NCI-H510A (cell line): ENCODE results near the gene YJU2.

Experiments used
- DNase-seq: peaks from one replicate; lab custom pipeline; 2025; lab: John Stamatoyannopoulos, UW

Gene YJU2

DNA sequence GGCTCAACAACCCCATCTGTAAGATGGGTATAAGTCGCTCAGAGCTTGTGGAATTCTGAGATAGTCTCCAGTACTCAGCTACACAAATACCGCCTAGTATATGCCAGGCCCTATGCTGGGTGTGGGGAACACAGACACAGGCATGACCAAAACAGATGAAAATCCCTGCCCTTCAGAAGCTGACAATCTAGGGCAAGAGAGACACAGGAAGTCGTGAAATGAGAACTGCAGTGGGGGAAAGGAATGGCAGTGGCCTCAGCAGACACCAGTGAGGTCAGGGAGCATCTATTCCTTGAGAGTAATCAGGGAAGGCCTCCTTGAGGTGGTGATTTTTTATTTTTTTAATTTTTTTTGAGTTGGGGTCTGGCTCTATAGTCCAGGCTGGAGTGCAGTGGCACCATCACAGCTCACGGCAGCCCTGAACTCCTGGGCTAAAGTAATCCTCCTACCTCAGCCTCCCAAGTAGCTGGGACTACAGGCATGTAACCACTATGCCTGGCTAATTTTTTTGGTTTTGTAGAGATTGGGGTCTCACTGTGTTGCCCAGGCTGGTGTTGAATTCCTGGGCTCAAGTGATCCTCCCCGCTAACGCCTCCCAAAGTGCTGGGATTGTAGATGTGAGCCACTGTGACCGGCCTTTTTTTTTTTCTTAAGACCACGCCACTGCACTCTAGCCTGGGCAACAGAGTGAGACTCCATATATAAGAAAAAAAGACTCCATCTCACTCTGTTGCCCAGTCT, 52.1 kb downstream of the YJU2 start:
- DNase-seq = no peak

DNA sequence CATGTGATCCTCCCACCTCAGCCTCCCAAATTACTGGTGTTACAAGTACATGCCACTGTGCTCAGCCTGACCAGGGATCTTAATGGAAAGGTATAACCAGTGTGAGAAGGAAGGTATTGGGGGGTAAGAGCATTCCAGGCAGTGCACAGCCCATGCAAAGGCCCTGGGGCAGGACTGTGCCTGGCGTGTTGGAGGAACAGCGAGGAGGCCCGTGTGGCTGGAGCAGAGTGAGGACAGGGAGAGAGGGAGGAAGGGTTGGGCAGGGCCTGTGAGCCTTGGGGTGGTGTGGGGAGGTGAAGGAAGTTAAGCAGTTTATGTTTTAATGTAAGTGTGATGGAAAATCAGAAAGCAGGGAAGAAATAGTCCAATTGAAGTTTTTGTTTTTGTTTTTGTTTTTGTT, 53.7 kb downstream of the YJU2 start:
- DNase-seq = no peak

DNA sequence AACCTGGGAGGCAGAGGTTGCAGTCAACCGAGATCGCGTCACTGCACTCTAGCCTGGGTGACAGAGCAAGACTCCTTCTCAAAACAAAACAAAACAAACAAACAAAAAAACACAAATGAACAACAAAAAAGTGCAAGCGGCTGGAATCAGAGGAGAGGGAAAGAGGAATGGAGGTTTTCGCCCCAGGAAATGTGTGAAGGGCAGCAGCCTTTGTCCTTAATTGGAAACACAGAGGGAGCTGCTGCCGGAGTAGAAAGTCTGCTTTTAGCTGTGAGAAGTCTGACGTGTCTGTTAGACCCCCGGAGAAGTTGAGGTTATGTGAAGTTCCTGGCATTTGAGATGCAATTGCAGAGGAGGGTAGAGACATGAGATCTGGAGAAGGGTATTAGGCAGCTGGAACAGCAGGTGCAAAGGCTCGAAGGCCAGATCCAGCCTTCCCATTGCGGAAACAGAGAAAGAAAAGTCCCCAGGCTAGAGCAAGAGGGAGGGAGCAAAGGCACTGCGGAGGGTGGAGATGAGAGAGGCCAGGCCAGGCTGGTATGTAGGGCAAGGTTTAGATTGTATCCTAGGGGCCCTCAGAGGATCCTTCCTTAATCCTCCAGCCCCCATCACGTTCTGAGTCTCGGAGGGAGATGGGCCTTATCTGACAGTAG, 54.8 kb downstream of the YJU2 start:
- DNase-seq = no peak

DNA sequence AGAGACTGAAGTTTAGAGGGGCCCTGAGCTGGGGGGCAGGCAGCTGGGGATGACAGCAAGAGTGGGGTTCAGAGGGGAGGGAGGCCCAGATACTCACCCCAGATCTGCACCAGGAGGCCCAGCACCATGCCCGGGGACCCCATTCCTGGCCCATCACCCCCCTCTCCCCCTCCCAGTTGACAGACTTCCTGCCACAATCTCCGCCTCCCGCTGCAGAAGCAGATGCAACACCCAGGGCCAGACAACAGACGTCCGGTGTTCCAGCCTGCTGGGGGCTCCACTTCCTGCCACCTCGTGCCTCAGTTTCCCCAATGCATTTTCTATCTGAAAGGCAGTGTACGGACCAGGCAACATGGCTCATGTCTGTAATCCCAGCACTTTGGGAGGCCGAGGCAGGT, 55.4 kb downstream of the YJU2 start, which contains the start of gene TMIGD2:
Gene TMIGD2 (minus strand): TSS at position 147 of the 398 bp plus-strand sequence. CDS start 4 bp downstream, at position 143.
- DNase-seq = no peak

GRCh38 chr19:4303819-4304537, 57.1 kb downstream of the YJU2 start:
- no peak for DNase-seq

DNA sequence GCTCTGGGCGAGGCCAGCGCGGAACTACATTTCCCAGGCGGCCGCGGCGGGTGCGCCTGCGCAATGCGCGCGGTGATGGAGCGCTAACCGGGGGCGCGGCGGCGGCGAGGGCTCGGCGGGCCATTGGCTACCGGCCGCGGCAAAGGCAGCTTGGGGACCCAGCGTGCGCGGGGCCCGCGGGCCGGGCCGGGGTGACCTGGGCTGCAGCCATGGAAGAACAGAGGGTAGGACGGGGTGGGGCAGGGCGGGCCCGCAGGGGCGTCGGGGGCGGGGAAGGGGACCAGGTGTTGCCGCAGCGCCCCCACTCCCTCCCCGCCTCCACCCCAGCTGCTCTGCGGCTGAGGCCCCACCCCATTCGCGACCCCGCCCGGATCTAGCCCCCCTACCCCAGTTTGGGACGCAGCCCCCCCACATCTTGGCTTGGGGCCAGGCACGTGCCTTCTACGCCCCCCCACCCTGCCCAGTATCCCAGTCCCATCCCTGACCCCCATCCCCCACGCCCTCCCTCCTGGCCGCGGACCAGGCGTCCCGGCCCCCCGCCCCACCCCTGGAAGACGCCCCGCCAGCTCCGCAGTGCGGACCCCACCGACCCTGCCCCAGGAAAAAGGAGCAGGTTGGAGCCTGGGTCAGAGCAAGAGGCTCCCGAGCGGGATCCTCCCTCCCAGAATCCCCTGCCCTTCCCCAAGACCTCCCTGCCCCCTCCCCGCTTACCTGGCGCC, 57.8 kb downstream of the YJU2 start, which contains the start of gene FSD1:
Gene FSD1 (plus strand): TSS at position 61 of the 719 bp plus-strand sequence. CDS start 149 bp downstream, at position 210.
- peak; percentile 65 for DNase-seq

DNA sequence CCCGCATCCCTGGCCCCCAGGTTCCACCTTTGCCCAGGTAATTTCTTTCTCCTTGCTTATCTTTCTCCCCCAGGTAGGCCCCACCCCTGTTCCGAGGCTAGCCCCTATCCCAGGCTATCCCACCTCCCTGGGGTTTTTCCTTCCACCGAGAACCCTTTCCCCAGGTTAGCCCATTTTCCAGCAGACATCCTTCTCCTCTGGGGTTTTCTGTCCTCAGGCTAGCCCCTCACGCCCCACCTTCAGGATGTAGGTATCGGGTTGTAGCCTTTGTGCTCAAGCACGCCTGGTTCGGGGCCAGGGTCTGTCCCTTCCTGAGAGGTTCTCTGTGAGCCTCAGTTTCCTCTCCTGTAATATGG, 58.4 kb downstream of the YJU2 start:
- DNase-seq = no peak

DNA sequence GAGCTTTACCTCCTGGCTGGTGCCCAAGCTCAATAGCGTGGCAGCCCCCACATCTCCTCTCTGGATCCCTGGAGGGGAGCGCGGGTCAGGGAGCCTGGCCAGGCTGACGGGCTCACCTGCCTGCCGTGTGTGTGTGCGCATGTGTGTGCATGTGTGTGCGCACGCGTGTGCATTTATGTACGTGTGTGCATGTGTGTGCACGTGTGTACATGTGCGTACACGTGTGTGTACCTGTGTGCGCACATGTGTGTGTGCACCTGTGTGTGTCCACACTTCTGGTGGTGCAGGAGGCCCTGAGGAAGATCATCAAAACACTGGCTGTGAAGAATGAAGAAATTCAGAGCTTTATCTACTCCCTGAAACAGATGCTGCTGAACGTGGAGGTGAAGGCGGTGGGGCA, 58.8 kb downstream of the YJU2 start:
- no peak for DNase-seq

GRCh38 chr19:4310247-4311121, 63.6 kb downstream of the YJU2 start:
- no peak for DNase-seq

- DNase-seq = no peak
These were observed 67.1 kb downstream of the YJU2 start for GRCh38 chr19:4313847-4314490.

DNA sequence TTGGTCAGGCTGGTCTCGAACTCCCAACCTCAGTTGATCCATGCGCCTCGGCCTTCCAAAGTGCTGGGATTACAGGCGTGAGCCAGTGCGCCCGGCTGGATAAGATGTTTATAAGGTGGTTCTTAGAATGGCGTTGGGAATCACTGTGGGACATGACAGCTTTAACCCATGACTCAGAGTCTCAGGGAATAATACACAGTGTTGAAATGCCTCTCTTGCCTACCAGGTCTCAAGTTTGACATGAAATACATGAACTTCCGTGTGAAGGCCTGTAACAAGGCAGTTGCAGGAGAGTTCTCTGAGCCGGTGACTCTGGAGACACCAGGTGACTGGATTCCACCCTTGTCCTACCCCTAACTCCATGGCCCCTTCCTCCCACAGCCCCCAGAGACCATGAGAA, 70.1 kb downstream of the YJU2 start:
- no peak for DNase-seq

- DNase-seq = no peak
These were observed 71.6 kb downstream of the YJU2 start for GRCh38 chr19:4318460-4318859.
